ENCODE data around the gene LILRA2. TPM values are rescaled to one million over a fixed set of nuclear protein-coding genes. Genes with fewer than 3 reads are reported as not detected.
"Not testable (repeated sequence)": the region's sequence is repeated elsewhere in the genome, so short reads cannot be mapped to it uniquely, and the experiment has no call there.

The LILRA2 gene
- total RNA-seq, 8 experiments from 2014 or later = 0.05 to 0.51 (median 0.10) TPM; not detected in 3

DNA sequence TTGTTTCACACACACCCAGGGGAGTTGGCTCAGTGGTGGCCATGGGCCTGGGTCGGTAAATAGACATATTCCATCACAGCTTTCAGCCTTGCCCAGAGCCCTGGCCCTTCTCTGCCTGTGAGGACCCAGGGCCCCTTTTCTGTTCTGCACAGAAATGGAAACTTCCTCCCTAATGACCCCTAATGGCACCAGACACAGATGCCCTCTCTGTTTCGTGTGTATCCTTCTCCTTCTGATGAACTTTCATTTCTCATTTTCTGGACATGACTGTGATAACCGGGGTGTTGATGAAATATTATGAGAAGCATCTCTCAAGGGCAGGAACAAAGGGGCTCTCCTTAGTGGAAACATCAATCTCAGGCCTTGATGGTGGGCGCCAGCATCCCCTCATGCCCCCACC, 32.6 kb downstream of the LILRA2 start:
- 0 to 29% (median 8%) methylated on average over 1 to 3 of the region's 4 CpGs; no CpG with 5 or more reads in 2 of the 10 experiments for WGBS, 10 experiments
- ATAC-seq (replicated peaks in 6 of 8) = no peak
- in situ Hi-C loops (cut with MboI; ENCODE audit: low pct_unique_long_range_greater_than_20kb in 2 of 9, low sequenced_read_pairs in 9 of 9, unreplicated experiment in 9 of 9) = no loop called here
- H3K27ac ChIP-seq = no peak overlapping the region
- H3K4me1 ChIP-seq (replicated peaks in 1 of 2) = no peaks in the 10 kb centered on the region
- no peak overlapping the region for H3K4me3 ChIP-seq

DNA sequence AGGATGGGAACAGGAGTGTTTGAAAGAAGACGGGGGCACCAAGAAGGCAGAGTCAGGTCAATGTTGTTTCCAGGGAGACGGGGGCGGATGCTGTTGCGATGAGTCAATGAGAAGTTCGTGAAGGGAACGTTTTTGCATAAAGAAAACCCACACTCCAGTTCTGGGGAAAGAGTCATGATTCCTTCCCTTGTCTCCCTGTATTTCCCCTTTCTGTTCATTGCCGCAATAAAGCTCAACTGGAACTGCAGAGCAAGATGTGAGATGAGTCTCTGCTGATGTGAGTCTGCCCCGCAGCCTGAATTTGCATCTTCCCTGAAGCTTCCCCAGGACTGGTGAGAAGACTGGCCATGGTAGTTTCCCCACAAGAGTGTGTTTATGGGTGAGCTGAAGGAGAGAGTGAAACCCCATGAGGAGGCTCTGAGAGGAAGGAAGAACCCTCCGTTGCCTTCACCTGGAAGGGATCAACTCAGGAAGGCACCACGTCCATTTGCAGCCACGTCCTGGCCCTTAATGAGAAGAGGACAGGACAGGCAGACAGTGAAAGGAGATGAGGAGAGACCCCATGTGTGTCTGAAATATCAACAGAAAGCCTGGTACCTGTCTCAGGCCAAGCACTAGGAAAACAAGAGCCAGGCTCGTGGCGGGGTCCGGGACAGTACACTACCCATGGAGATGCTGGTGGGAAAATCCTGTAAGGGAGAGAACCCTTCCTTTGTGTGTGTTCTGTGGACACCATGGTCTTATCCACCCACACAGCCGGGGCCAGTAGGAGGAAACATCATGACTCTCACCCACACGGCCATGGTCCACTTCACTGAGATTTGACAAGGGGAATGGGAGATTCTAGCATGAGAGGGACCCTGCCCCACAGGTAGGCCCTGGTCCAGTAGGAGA, 33.5 kb downstream of the LILRA2 start:
- 0 to 80% (median 22%) methylated on average over 1 to 7 of the region's 16 CpGs; no CpG with 5 or more reads in 4 of the 10 experiments for WGBS, 10 experiments
- H3K4me1 ChIP-seq (replicated peaks in 1 of 2) = no peaks in the 10 kb centered on the region
- ATAC-seq (replicated peaks in 6 of 8) = no peak
- no peak overlapping the region for H3K4me3 ChIP-seq
- H3K27ac ChIP-seq = no peak overlapping the region
- in situ Hi-C loops (cut with MboI; ENCODE audit: low pct_unique_long_range_greater_than_20kb in 2 of 9, low sequenced_read_pairs in 9 of 9, unreplicated experiment in 9 of 9) = no loop called here

DNA sequence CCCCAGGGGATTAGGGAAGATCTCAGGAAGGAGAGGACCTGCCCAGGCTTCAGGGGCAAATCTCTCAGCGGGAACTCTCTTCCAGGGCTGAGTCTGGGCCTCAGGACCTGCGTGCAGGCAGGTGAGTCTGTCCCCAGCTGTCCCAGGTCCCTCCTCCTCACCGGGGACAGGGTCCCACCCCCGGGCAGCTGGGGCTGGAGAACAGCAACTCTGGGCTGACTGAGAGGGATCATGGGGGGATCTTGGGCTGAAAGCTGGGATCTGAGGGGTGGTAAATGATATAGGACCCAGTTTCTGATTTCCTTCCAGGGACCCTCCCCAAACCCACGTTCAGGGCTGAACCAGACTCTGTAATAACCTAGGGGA, 34.2 kb downstream of the LILRA2 start:
- H3K27ac ChIP-seq = no peak overlapping the region
- H3K4me3 ChIP-seq = no peak overlapping the region
- in situ Hi-C loops (cut with MboI; ENCODE audit: low pct_unique_long_range_greater_than_20kb in 2 of 9, low sequenced_read_pairs in 9 of 9, unreplicated experiment in 9 of 9) = no loop called here
- no peak for ATAC-seq (replicated peaks in 6 of 8)
- 0 to 20% methylated on average over 1 of the region's 5 CpGs; no CpG with 5 or more reads in 8 of the 10 experiments for whole genome bisulfite sequencing, 10 experiments
- H3K4me1 ChIP-seq (replicated peaks in 1 of 2) = no peaks in the 10 kb centered on the region

DNA sequence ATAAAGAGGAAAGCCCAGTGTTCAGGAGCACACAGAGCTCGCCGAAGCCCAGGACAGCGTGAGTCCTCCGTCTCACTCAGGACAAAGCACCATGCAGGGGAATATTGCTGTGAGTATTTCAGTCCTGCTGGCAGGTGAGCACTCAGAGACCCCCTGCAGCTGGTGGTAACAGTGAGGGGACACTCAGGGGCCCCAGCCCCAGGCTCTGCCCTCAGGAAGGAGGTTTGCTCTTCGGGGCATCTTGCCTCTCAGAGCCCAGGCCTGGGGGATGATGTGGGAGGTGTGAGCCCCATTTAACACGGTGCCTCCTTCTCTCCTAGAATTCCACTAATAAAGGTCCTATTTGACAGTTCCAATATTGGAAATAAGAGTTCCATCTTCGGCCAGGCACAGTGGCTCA, 34.6 kb downstream of the LILRA2 start:
- no peak overlapping the region for H3K4me3 ChIP-seq
- no peak overlapping the region for H3K27ac ChIP-seq
- no peaks in the 10 kb centered on the region for H3K4me1 ChIP-seq (replicated peaks in 1 of 2)
- ATAC-seq (replicated peaks in 6 of 8) = no peak
- 0 to 30% (median 7%) methylated on average over 2 of the region's 7 CpGs; no CpG with 5 or more reads in 7 of the 10 experiments for WGBS, 10 experiments
- in situ Hi-C loops (cut with MboI; ENCODE audit: low pct_unique_long_range_greater_than_20kb in 2 of 9, low sequenced_read_pairs in 9 of 9, unreplicated experiment in 9 of 9) = no loop called here

DNA sequence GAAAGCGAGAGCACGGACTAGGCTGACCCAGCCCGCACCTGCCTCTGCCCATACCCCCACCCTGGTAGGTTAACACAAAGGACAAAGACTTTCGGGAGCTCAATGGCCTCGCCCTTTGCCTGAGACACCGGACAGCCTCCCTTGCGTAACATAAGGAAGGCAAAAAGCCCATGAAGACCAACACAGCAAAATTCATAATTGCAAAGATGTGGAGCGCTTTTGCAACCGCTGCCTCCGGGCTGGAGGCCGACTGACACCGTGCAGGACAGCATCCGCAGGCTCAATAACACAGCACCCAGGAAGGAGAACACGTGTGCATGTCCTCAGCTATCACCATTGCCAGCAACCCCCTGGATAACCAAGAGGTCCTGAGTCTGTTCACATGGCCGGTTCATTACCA, 35.2 kb downstream of the LILRA2 start:
- Histone ChIP-seq H3K27ac (no peak overlapping the region), H3K4me3 (no peak overlapping the region), H3K4me1 (replicated peaks in 1 of 2) (no peaks in the 10 kb centered on the region)
- in situ Hi-C loops (cut with MboI; ENCODE audit: low pct_unique_long_range_greater_than_20kb in 2 of 9, low sequenced_read_pairs in 9 of 9, unreplicated experiment in 9 of 9) = no loop called here
- ATAC-seq (replicated peaks in 6 of 8) = no peak
- WGBS, 10 experiments = 18 to 80% (median 58%) methylated on average over 2 to 12 of the region's 15 CpGs; no CpG with 5 or more reads in 3 of the 10 experiments

DNA sequence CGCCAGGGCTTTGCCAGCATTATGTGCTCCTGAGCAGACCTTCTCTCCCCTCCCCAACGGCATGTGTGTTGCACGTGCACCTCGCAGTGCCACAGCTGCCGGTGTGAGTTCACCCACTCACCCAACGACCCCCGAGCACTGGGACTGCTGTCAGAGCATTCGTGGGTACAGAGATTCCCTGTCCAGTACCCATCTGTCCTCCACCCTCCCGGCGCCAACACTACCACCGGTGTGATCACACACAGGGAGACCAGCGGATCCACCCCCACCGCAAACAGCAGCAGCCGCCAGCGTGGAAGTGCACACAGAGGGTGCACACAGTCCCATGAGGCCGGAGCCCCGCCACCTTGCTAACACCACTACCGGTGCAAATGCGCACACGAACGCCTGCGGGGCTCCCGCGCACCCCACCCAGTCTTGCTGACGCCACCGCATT, 35.8 kb downstream of the LILRA2 start:
- 11 to 88% (median 55%) methylated on average over 5 to 8 of the region's 26 CpGs; no CpG with 5 or more reads in 7 of the 10 experiments for WGBS, 10 experiments
- Histone ChIP-seq H3K27ac (no peak overlapping the region), H3K4me3 (no peak overlapping the region), H3K4me1 (replicated peaks in 1 of 2) (no peaks in the 10 kb centered on the region)
- in situ Hi-C loops (cut with MboI; ENCODE audit: low pct_unique_long_range_greater_than_20kb in 2 of 9, low sequenced_read_pairs in 9 of 9, unreplicated experiment in 9 of 9) = no loop called here
- no peak for ATAC-seq (replicated peaks in 6 of 8)

DNA sequence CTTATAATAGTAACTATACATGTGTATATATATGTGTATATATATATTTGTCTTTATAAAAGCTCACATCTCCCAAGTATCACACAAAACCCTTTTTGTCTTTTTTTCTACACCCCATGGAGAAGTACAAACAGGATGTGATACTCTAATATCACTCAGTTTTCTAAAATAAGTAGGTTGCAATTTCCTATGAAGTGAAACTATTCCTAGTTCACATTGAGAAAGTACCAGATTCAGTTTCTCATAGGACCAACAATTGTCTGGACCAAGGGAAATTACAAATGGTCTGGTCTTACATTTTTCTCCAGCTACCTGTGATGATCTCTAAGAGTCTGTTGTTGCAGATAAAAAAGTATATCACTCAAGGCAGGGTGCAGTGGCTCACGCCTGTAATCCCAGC, 38.8 kb downstream of the LILRA2 start:
- H3K4me3 ChIP-seq = no peak overlapping the region
- in situ Hi-C loops (cut with MboI; ENCODE audit: low pct_unique_long_range_greater_than_20kb in 2 of 9, low sequenced_read_pairs in 9 of 9, unreplicated experiment in 9 of 9) = no loop called here
- ATAC-seq (replicated peaks in 6 of 8) = no peak
- no peak overlapping the region for H3K27ac ChIP-seq
- 11 to 83% (median 30%) methylated on average over 1 of the region's 1 CpG; no CpG with 5 or more reads in 4 of the 10 experiments for WGBS, 10 experiments
- no peaks in the 10 kb centered on the region for H3K4me1 ChIP-seq (replicated peaks in 1 of 2)

DNA sequence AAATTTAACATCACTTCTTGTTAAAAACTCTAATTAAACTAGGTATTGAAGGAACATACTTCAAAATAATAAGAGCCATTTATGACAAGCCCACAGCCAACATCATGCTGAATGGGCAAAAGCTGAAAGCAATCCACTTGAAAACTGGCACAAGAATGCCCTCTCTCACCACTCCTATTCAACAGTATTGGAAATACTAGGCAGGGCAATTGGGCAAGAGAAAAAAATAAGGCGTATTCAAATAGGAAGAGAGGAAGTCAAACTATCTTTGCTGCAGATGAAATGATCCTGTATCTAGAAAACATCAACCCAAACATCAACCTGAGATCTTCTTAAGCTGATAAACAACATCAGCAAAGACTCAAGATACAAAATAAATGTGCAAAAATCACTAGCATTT, 41.1 kb downstream of the LILRA2 start:
- no peaks in the 10 kb centered on the region for H3K4me1 ChIP-seq (replicated peaks in 1 of 2)
- ATAC-seq (replicated peaks in 6 of 8) = no peak
- no peak overlapping the region for H3K27ac ChIP-seq
- in situ Hi-C loops (cut with MboI; ENCODE audit: low pct_unique_long_range_greater_than_20kb in 2 of 9, low sequenced_read_pairs in 9 of 9, unreplicated experiment in 9 of 9) = no loop called here
- no peak overlapping the region for H3K4me3 ChIP-seq
- 0 to 80% (median 36%) methylated on average over 1 of the region's 1 CpG; no CpG with 5 or more reads in 4 of the 10 experiments for WGBS, 10 experiments

DNA sequence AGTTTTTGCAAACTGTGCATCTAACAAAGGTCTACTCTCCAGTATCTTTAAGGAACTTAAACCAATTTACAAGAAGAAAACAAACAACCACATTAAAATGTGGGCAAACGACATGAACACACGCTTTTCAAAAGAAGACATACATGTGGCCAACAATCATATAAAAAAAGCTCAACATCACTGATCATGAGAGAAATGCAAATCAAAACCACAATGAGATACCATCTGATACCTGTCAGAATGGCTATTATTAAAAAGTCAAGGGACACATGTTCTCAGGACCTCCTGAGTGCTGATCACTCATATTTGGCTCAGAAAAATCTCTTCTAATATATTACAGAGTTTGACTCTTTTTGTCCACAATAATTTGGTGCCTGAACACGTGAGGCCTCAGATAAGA, 42.5 kb downstream of the LILRA2 start:
- no peak for ATAC-seq (replicated peaks in 6 of 8)
- in situ Hi-C loops (cut with MboI; ENCODE audit: low pct_unique_long_range_greater_than_20kb in 2 of 9, low sequenced_read_pairs in 9 of 9, unreplicated experiment in 9 of 9) = no loop called here
- H3K4me3 ChIP-seq = no peak overlapping the region

DNA sequence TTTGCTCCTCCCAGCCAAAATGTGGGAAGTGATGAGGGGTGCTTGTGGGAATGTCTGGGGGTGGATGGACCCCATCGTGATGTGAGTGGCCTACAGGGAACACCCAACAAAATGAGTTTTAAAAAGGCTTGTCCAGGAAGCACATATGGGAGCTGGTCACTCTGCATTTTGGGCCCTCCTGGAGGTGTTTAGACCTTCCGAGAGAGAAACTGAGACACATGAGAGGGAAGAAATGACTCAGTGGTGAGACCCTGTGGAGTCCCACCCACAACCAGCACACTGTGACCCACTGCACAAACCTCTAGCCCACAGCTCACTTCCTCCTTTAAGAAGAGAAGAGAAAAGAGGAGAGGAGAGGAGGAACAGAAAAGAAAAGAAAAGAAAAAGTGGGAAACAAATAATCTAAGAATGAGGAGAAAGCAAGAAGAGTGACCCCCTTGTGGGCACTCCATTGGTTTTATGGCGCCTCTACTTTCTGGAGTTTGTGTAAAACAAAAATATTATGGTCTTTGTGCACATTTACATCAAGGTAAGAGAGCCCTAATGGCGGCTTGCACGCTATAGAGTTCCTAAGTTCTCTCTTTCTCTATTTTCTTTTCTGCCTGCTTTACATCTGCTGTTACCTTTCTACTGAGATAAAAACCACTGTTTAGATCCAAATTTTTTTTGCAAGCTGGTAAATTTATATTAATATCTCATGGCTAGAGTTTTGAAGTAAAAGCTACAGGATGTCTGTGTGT, 43.4 kb downstream of the LILRA2 start:
- 0 to 33% (median 15%) methylated on average over 1 to 5 of the region's 5 CpGs; no CpG with 5 or more reads in 1 of the 10 experiments for WGBS, 10 experiments
- Histone ChIP-seq H3K27ac (no peak overlapping the region), H3K4me1 (replicated peaks in 1 of 2) (no peaks in the 10 kb centered on the region), H3K4me3 (no peak overlapping the region)
- in situ Hi-C loops (cut with MboI; ENCODE audit: low pct_unique_long_range_greater_than_20kb in 2 of 9, low sequenced_read_pairs in 9 of 9, unreplicated experiment in 9 of 9) = no loop called here
- ATAC-seq (replicated peaks in 6 of 8) = no peak

More for the DNA sequence above, 42.5 kb downstream of the LILRA2 start:
- 0 to 55% (median 17%) methylated on average over 1 to 3 of the region's 3 CpGs for WGBS, 10 experiments
- no peaks in the 10 kb centered on the region for H3K4me1 ChIP-seq (replicated peaks in 1 of 2)
- no peak overlapping the region for H3K27ac ChIP-seq

DNA sequence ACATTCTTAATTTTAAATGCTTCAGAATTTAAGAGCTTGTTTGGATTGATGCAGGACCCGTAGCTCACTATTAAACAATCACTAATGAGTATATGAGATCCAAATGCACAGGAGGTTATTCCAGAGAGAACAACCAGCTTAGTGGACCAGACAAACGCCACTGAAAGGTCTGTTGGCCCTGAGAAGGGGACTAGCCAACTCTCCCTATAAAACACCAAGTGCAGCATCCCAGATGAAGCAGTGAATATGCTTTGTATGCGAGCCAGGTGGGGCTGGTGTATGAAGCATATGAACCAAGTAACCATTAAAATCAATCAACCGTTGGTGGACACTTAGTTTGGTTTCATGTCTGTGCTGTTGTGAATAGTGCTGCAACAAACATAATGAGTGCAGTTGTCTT, 46.9 kb downstream of the LILRA2 start:
- in situ Hi-C loops (cut with MboI; ENCODE audit: low pct_unique_long_range_greater_than_20kb in 2 of 9, low sequenced_read_pairs in 9 of 9, unreplicated experiment in 9 of 9) = no loop called here
- H3K4me3 ChIP-seq = no peak overlapping the region
- 0 to 57% (median 15%) methylated on average over 1 to 4 of the region's 4 CpGs; no CpG with 5 or more reads in 2 of the 10 experiments for WGBS, 10 experiments
- no peak overlapping the region for H3K27ac ChIP-seq
- no peaks in the 10 kb centered on the region for H3K4me1 ChIP-seq (replicated peaks in 1 of 2)
- ATAC-seq (replicated peaks in 6 of 8) = no peak

DNA sequence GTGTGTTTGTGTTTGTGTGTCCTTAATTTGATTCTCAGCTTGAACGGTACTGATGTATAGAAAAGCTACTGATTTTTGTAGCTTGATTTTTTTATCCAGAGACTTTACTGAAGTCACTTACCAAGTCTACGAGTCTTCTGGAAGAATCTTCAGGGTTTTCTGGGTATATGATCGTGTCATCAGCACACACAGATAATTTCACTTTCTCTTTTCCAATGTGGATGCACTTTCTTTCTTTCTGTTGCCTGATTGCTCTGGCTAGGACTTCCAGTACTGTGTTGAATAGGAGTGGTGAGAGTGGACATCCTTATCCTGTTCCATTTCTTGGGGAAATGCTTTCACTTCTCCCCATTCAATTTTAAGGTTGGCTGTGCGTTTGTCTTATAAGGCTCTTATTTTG, 48.8 kb downstream of the LILRA2 start:
- no peak overlapping the region for H3K4me3 ChIP-seq
- no peak for ATAC-seq (replicated peaks in 6 of 8)
- no peak overlapping the region for H3K27ac ChIP-seq
- H3K4me1 ChIP-seq (replicated peaks in 1 of 2) = no peaks in the 10 kb centered on the region
- in situ Hi-C loops (cut with MboI; ENCODE audit: low pct_unique_long_range_greater_than_20kb in 2 of 9, low sequenced_read_pairs in 9 of 9, unreplicated experiment in 9 of 9) = no loop called here
- WGBS, 10 experiments = 0 to 40% (median 11%) methylated on average over 1 to 4 of the region's 4 CpGs

DNA sequence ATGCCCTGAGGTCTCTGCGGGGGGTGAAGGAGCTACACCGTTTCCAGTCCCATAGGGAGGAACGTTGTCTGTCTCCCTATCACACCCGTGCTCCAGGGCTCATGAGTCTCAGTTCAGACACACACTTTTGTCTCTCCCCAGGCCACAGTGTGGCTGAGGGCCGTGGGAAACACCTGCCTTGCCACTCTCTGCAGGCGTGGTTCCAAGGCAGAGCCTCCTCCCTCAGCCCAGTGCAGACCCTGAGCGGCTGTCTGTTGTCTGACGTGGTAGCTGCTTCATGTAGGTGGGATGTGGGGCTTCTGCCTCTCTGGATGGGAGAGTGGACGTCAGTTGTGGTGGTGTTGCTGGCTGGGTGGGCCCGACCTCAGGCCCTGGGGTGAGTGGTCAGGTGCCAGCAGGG, 50.6 kb downstream of the LILRA2 start:
- H3K4me1 ChIP-seq (replicated peaks in 1 of 2); H3K27ac ChIP-seq; in situ Hi-C loops (cut with MboI; ENCODE audit: low pct_unique_long_range_greater_than_20kb in 2 of 9, low sequenced_read_pairs in 9 of 9, unreplicated experiment in 9 of 9); H3K4me3 ChIP-seq; ATAC-seq (replicated peaks in 6 of 8): not testable (repeated sequence)
- WGBS, 10 experiments = no CpG with 5 or more reads among the region's 10 CpGs
